Bronchial smooth muscle cell (primary cell): Measurements from ENCODE around the gene FAM162B. TPM values are rescaled to one million over a fixed set of nuclear protein-coding genes. Genes with fewer than 3 reads are reported as not detected.

Experiments
- total RNA-seq: library from RNA; depleted of rRNA; stranded (reverse); fragments of >200 nt; gene quantifications from 2 replicates; pipeline ENCODE4 v1.2.1, GENCODE V29; 2014

Gene FAM162B
- total RNA-seq: 0.32 and 3.8 TPM in 2 replicates

GRCh38 chr6:116764961-116765841 is at the start of gene FAM162B:
FAM162B (minus strand) TSS chr6:116765719; CDS start chr6:116765576, 143 bp downstream.

Other genes with a start within 250 kb of the FAM162B start
- 0.09 and 0.16 TPM in 2 replicates for gene TRAPPC3L, start 220.0 kb downstream of the FAM162B start, total RNA-seq
- gene CALHM4, start 212.0 kb downstream of the FAM162B start, total RNA-seq: not detected in 2 replicates
- 17.5 and 20.8 TPM in 2 replicates for gene RWDD1, start 194.2 kb downstream of the FAM162B start, total RNA-seq
- gene RSPH4A, start 149.2 kb downstream of the FAM162B start, total RNA-seq: under 0.01 and 0.09 TPM in 2 replicates
- gene ZUP1, start 97.0 kb downstream of the FAM162B start, total RNA-seq: 11.6 and 14.3 TPM in 2 replicates
- gene KPNA5, start 84.5 kb downstream of the FAM162B start, total RNA-seq: 6.0 and 8.2 TPM in 2 replicates
- gene GPRC6A, start 63.4 kb upstream of the FAM162B start, total RNA-seq: not detected in 2 replicates
- gene RFX6, start 111.5 kb upstream of the FAM162B start, total RNA-seq: not detected in 2 replicates